ENCODE data around the gene SH3D19.
"Not testable (repeated sequence)": the region's sequence is repeated elsewhere in the genome, so short reads cannot be mapped to it uniquely, and the experiment has no call there.

The SH3D19 gene

GRCh38 chr4:151256134-151256533, 69.3 kb downstream of the SH3D19 start:
- TF ChIP-seq CTCF (IDR thresholded peaks at IDR 0.05; ENCODE audit: borderline replicate concordance, extremely low read depth, low read length, poor library complexity, severe bottlenecking) (no peak), EZH2 (IDR thresholded peaks at IDR 0.05; ENCODE audit: borderline replicate concordance, low read depth, low read length, severe bottlenecking) (no peak)
- H4K20me1 ChIP-seq (ENCODE audit: insufficient read depth, low read length) = no peaks in the 10 kb centered on the region
- DNase-seq = no peak
- H3K4me2 ChIP-seq (ENCODE audit: insufficient read depth, low read length) = no peak overlapping the region
- H3K79me2 ChIP-seq (ENCODE audit: insufficient read depth, low read length) = no peaks in the 10 kb centered on the region
- H2AFZ ChIP-seq (ENCODE audit: low read depth, low read length) = no peak overlapping the region
- H3K36me3 ChIP-seq (ENCODE audit: insufficient read depth, low read length) = no peaks in the 10 kb centered on the region
- H3K9ac ChIP-seq (ENCODE audit: low read depth, low read length) = no peak overlapping the region
- H3K4me1 ChIP-seq (ENCODE audit: insufficient read depth, low read length) = no peaks in the 10 kb centered on the region
- H3K27me3 ChIP-seq (ENCODE audit: insufficient read depth, low read length, poor library complexity) = peaks cover 4% of the 10 kb centered on the region
- H3K9me3 ChIP-seq (ENCODE audit: insufficient read depth, low read length, severe bottlenecking) = no peaks in the 10 kb centered on the region
- no peak overlapping the region for H3K27ac ChIP-seq (ENCODE audit: low read length)
- ATAC-seq (ENCODE audit: insufficient read depth, low read depth) = no peak
- H3K4me3 ChIP-seq (ENCODE audit: low read depth in 1 of 2, low read length in 2 of 2) = no peak overlapping the region

GRCh38 chr4:151255680-151256079, 69.7 kb downstream of the SH3D19 start:
- H3K4me2 ChIP-seq (ENCODE audit: insufficient read depth, low read length); H3K27me3 ChIP-seq (ENCODE audit: insufficient read depth, low read length, poor library complexity); ATAC-seq (ENCODE audit: insufficient read depth, low read depth); H3K27ac ChIP-seq (ENCODE audit: low read length); H3K9ac ChIP-seq (ENCODE audit: low read depth, low read length); H3K36me3 ChIP-seq (ENCODE audit: insufficient read depth, low read length); H3K4me1 ChIP-seq (ENCODE audit: insufficient read depth, low read length); H3K9me3 ChIP-seq (ENCODE audit: insufficient read depth, low read length, severe bottlenecking); H4K20me1 ChIP-seq (ENCODE audit: insufficient read depth, low read length); H3K79me2 ChIP-seq (ENCODE audit: insufficient read depth, low read length); DNase-seq; H2AFZ ChIP-seq (ENCODE audit: low read depth, low read length); H3K4me3 ChIP-seq (ENCODE audit: low read depth in 1 of 2, low read length in 2 of 2): not testable (repeated sequence)

- not testable (repeated sequence) for H3K27me3 ChIP-seq (ENCODE audit: insufficient read depth, low read length, poor library complexity); H3K4me1 ChIP-seq (ENCODE audit: insufficient read depth, low read length); H3K4me3 ChIP-seq (ENCODE audit: low read depth in 1 of 2, low read length in 2 of 2); H3K36me3 ChIP-seq (ENCODE audit: insufficient read depth, low read length); H3K9ac ChIP-seq (ENCODE audit: low read depth, low read length); H4K20me1 ChIP-seq (ENCODE audit: insufficient read depth, low read length); H3K79me2 ChIP-seq (ENCODE audit: insufficient read depth, low read length); H3K9me3 ChIP-seq (ENCODE audit: insufficient read depth, low read length, severe bottlenecking); ATAC-seq (ENCODE audit: insufficient read depth, low read depth); DNase-seq; H3K4me2 ChIP-seq (ENCODE audit: insufficient read depth, low read length); H2AFZ ChIP-seq (ENCODE audit: low read depth, low read length); H3K27ac ChIP-seq (ENCODE audit: low read length)
Observed at GRCh38 chr4:151255226-151255625, 70.2 kb downstream of the SH3D19 start.

GRCh38 chr4:151251603-151252304, 73.7 kb downstream of the SH3D19 start:
- H3K27ac ChIP-seq (ENCODE audit: low read length) = no peak overlapping the region
- H4K20me1 ChIP-seq (ENCODE audit: insufficient read depth, low read length) = no peaks in the 10 kb centered on the region
- no peak overlapping the region for H3K4me2 ChIP-seq (ENCODE audit: insufficient read depth, low read length)
- no peaks in the 10 kb centered on the region for H3K36me3 ChIP-seq (ENCODE audit: insufficient read depth, low read length)
- ATAC-seq (ENCODE audit: insufficient read depth, low read depth) (no peak), DNase-seq (no peak)
- no peaks in the 10 kb centered on the region for H3K4me1 ChIP-seq (ENCODE audit: insufficient read depth, low read length)
- no peak overlapping the region for H3K4me3 ChIP-seq (ENCODE audit: low read depth in 1 of 2, low read length in 2 of 2)
- no peaks in the 10 kb centered on the region for H3K79me2 ChIP-seq (ENCODE audit: insufficient read depth, low read length)
- peaks cover 4% of the 10 kb centered on the region for H3K27me3 ChIP-seq (ENCODE audit: insufficient read depth, low read length, poor library complexity)
- H3K9me3 ChIP-seq (ENCODE audit: insufficient read depth, low read length, severe bottlenecking) = no peaks in the 10 kb centered on the region
- no peak for TF ChIP-seq CTCF (IDR thresholded peaks at IDR 0.05; ENCODE audit: borderline replicate concordance, extremely low read depth, low read length, poor library complexity, severe bottlenecking)
- no peak for TF ChIP-seq EZH2 (IDR thresholded peaks at IDR 0.05; ENCODE audit: borderline replicate concordance, low read depth, low read length, severe bottlenecking)
- H3K9ac ChIP-seq (ENCODE audit: low read depth, low read length) = no peak overlapping the region
- no peak overlapping the region for H2AFZ ChIP-seq (ENCODE audit: low read depth, low read length)
